Mammary epithelial cell (primary cell): ENCODE measurements around the gene C19orf33.

Experiments used
- CTCF ChIP-seq, 2 donors: IDR thresholded peaks in 1 of 2; conservative IDR thresholded peaks in 1 of 2; 2 replicates each; pipeline ENCODE4 v1.5.1; 2011 to 2012; ENCODE audit warnings: inconsistent platforms in 2 of 2, low read length in 2 of 2, mild to moderate bottlenecking in 2 of 2, control low read depth in 1 of 2, low read depth in 1 of 2; ENCODE audit not compliant: insufficient read depth in 1 of 2; ENCODE audit errors: extremely low read depth in 1 of 2
- EZH2 ChIP-seq: IDR thresholded peaks from 2 replicates; pipeline ENCODE4 v1.6.1; 2012; ENCODE audit warnings: low read length, inconsistent platforms, borderline replicate concordance

DNA sequence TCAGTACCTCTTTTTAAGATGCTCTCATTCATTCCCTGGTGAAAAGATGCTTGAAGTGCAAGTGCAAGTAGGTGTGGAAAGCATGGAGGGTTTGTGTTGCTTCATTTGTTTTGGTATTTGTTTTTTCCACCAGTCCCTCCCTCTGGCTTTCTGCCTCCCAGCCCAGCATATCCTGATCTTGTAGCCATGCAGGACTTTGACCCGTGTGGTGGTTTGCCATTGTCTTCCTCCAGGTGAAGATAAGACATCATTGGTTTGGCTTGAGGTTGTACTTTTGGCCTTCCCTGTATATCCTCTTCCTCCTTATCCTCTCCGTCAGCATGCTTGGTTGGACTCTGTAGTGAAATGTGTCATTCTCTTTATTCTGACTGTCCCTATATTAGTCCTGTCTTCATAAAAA lies 30.6 kb upstream of the C19orf33 start:
- no peak for TF ChIP-seq CTCF (conservative IDR thresholded peaks at IDR 0.05 in 1 of 2, IDR thresholded peaks at IDR 0.05 in 1 of 2; ENCODE audit: extremely low read depth in 1 of 2, insufficient read depth in 1 of 2, low read depth in 1 of 2, low read length in 2 of 2)
- no peak for TF ChIP-seq EZH2
